NCI-H446 treated with DMSO at 0.1 percent for 48 hours (cell line): ENCODE results near the gene ACD.
A peak's percentile ranks its signal among the peaks of the same experiment; 100 is the strongest.

Source experiments
- DNase-seq: peaks from one replicate; lab custom pipeline; 2025; lab: John Stamatoyannopoulos, UW

ACD gene

GRCh38 chr16:67661886-67662652 lies 2.0 kb upstream of the ACD start:
- DNase-seq: no peak

GRCh38 chr16:67661101-67661761 lies 1.2 kb upstream of the ACD start:
- no peak for DNase-seq

GRCh38 chr16:67660564-67661028 lies 536 bp upstream of the ACD start, which contains the start of gene PARD6A:
Gene PARD6A (plus strand): TSS chr16:67660960. CDS start chr16:67661039, 79 bp downstream.
- DNase-seq: peak; percentile 86

DNA sequence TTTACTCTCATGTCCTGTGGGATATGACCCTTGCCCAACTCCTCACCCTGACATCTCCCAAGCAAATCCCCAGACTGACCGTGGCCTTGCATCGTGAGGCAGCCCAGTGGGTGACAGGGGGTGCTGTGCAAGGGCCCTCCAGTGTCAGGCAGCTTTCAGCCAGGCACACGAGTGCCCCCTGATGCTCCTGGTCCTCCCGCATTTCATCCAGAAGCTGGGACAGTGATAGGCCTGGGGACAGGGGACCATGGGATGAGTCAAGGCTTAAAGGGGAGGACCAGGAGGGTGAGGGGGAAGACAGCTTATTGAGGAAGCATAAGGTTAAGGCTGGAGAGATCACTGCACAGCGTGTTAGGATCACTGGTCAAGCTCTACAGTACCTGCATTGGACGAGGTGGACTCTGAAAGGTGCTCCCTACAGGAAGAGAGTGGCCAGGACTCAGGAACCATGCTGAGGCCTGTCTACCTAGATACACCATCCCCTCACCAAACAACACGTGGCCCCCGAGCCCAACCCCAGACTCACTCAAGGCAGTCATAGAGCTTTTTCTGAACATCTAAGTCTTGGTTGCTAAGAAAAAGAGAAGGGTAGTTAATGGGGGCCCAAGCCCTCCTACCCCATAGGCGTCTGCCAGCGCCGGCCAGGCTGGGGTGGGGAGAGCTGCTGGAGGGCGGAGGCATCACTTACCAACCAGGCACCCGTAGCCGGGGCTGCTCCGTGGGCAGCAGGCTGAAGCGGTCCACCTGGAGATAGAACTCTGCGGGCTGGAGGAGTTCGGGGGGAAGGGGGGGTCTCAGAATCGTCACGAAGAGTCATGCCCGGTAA lies 998 bp downstream of the ACD start:
- no peak for DNase-seq

DNA sequence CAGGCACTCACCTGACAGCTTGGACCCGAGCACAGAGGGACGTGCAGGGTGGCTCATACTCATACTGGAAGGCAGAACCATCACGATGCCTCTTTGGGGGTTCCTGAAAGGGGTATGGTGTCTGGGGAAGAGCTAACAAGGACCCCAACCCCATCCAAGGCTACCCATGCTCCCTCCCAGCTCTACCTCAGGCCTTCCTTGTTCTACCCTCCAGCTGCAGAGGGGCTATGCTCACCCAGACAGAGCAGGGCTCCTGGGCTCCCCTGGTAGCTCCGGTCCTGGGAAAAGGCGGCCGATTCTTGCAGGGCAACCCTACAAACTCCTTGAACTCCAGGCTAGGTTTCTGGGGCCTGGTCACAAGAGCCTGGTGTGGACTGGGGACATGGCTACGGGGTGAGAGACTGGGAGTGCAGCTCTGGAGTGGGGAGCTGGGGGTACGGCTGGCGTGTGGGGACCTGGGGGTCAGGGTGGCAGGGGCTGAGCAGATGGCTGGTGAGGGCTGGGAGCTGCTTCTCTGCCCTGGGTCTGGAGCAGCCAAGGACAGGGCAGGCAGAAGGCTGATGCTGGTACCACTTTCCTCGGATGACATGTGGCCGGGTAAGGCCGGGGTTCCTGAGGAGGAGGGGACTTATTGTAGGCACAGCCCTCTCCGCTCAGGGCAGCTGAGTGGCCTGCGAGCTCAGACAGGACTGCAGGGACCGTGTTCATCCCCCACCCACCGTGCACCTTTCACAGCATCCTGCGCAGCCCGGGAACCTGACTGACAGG lies 2.1 kb downstream of the ACD start:
- no peak for DNase-seq

DNA sequence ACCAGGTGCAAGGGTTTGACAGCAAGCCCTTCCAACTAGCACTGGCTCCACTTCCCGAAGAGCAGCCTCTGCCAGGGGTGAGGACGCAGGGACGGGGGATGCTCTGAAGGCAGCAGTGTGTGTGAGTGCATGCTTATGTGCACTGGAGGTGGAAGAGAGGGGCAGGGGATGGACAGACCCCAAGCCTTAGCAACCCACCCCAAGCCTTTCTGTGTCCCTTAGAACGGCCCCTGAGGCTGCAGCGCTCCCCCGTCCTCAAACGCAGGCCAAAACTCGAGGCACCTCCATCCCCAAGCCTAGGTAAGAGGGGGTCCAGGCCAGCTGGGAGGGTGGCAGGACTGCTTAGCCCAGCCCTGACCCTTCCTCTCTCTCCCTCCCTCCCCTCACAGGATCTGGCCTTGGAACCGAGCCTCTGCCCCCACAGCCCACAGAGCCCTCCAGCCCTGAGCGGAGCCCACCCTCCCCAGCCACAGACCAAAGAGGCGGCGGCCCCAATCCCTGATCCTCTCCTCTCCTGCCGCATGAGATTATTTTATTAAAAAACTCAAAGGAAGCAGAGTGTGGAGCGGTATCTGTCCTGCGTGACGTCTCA lies 2.9 kb downstream of the ACD start:
- no peak for DNase-seq

GRCh38 chr16:67656344-67657016 lies 3.6 kb downstream of the ACD start:
- DNase-seq: no peak

DNA sequence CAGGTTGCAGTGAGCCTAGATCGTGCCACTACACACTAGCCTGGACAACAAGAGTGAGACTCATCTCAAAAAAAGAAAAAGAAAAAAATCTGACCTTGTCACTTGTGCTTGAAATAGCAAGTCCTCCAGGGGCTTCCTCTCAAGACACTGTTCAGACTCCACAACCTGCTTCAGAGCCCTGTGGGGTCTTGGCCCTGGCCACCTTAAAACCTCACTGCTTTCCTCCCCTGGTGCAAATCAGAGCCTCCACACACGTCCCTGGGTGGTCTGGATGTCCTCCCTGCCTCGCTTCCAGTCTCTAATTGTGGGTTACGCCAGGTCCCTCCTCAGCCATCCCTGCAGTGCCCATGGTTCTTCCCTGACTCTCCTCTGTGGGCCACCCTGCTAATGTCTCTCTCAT lies 4.7 kb downstream of the ACD start:
- no peak for DNase-seq

DNA sequence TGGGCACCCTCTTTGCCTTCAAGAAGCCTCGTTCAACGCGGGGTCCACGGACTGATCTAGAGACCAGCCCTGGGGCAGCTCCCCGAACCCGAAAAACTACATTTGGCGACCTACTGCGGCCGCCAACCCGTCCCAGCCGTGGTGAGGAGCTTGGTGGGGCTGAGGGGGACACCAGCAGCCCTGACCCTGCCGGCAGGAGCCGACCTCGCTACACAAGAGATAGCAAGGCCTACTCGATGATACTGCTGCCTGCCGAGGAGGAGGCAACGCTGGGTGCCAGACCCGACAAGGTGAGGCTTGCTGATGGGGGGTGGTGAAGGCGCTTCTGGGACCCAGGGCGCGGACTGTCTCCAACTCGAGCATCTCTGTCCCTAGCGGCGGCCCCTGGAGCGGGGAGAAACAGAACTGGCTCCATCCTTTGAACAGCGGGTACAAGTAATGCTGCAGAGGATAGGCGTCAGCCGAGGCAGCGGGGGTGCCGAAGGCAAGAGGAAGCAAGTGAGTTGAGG lies 5.6 kb downstream of the ACD start:
- no peak for DNase-seq

DNA sequence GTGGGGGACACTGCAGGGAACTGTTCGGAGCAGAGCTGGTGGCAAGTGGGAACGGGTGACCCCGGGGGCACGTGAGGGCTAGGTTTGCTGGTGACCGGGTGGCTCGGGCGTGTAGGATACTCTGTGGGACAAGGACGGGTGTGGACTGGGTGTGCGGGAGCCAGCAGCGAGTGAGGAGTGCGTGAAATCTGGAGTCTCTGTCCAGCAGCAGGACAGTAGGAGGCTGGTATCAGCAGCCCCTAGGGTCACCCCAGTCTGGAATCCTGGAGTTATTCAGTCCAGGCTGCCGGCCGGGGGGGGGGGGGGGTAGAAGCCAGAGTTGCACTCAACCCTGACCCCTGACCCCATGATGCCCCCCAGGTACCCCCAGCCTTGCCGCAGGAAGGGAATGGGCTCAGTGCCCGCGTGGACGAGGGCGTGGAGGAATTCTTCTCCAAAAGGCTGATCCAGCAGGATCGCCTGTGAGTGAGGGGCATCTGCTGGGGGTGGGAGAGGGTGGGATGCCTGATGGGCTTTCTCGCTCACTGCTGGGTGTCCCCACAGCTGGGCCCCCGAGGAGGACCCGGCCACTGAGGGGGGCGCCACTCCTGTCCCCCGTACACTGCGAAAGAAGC lies 6.2 kb downstream of the ACD start:
- no peak for DNase-seq

DNA sequence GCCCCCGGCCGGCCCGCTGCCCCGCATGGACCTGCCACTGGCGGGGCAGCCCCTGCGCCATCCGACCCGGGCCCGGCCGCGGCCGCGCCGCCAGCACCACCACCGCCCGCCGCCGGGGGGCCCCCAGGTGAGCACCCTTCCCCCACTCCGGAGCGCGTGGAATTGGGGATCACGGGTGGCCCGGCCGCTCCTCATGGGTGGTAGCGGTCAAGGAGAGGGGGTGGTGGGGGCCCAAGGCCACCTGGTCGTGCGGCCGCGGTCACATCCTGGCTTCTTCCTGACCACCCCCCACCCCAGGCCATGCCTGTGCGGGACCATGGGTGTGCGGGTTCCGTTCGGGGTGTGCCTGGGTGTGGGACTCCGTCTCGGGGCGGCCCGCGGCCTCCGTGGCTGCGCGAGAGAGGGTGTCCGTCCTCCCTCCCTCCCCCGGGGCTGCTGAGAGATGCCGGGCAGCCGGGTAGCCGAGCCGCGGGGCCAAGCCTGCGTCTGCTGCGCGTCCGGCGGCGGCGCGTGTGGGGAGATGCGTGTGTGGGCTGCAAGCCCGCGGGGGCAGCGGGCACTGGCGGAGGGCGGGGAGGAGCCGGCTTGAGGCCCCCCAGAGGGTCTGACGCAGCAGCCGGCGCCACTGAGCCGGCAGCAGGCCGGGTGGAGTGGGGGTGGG lies 6.8 kb downstream of the ACD start:
- DNase-seq: no peak

DNA sequence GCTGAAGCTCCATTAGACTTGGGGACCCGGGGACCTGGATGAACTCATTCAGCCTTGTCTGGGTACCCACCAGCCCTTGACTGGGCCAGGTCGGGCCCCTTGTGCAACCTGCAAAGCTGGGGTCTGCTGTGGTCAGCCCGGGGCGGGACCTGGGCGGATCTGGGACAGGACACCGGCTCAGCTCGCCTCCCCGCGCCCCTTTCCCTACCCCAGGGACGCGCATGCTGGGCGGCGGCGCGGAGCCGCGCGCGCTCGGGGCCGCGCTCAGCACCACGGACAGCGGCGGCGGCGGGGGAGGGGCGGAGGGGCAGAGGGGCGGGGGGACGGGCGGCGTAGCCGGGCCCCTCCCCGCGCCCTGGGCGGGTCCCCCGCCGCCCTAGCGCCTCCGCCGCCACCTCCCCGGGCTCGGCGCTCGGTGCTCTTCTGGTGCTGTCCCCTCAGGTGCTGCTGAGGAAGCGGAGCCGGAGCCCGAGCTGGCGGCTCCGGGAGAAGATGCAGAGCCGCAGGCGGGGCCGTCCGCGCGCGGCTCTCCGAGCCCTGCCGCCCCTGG lies 7.4 kb downstream of the ACD start:
- no peak for DNase-seq

DNA sequence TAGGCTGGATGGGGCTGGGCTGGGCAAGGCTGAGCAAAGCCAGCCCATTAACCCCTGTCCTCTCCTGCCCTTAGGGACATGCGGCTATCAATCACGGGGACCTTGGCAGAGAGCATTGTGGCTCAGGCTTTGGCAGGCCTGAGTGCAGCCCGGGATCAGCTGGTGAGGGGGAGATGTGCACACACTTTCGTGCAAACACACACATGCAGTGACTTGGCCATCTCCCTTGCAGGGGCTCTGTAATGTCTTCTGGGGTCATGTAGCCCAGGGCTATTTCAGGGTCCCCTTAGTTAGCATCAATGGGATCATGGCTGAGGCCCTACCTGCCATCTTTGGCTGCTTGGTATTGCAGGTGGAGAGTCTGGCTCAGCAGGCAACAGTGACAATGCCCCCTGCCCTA lies 8.2 kb downstream of the ACD start:
- DNase-seq: no peak

DNA sequence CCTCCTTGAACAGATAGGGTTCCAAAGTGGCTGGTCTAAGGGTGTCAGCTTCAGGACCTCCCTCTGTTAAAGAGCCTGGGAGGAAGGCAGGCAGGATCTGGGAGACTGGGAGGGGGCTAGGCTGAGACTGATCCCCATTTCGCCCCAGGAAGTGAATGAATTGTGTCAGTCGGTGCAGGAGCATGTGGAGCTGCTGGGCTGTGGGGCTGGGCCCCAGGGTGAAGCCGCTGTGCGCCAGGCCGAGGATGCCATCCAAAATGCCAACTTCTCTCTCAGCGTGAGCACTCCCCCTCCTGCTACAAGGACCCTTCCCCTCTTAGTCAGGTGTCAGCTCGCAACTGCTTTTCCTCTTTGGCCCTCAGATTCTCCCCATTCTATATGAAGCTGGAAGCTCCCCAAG lies 9.0 kb downstream of the ACD start:
- no peak for DNase-seq

DNA sequence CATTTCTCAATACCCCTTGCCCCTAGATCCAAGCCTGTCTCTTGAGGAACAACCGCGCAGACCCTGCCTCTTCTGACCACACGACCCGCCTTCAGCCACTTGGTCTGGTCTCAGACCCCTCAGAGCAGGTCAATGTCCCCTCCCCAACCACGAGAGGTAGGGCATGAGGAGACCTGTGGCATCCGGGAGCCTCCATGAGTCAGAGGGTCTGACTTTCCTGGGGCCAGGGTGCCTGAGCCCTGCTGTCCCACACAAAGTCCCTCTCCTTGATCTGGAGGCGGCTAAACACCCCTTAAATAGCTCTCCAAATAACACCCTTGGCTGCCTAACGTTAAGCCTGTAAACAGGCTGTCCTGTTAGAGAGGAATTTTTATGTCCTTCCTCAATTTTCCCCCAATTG lies 10.0 kb downstream of the ACD start:
- no peak for DNase-seq

DNA sequence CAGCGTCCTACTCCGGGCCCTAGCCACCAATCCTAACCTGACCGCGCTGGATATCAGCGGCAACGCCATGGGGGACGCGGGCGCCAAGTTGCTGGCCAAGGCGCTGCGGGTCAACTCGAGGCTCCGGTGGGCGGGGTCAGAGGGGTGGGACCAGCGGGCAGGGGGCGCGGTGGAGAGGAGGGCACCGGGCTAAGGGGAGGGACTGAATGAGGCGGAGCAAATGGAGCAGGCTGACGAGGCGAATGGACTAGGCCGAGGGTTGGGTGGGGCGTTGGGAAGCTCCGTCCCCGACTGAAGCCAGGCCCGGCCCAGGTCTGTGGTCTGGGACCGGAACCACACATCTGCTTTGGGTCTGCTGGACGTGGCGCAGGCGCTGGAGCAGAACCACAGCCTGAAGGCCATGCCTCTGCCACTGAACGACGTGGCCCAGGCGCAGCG lies 10.5 kb downstream of the ACD start:
- DNase-seq: no peak

- DNase-seq: no peak
Observed at GRCh38 chr16:67648764-67649407, 11.2 kb downstream of the ACD start.

DNA sequence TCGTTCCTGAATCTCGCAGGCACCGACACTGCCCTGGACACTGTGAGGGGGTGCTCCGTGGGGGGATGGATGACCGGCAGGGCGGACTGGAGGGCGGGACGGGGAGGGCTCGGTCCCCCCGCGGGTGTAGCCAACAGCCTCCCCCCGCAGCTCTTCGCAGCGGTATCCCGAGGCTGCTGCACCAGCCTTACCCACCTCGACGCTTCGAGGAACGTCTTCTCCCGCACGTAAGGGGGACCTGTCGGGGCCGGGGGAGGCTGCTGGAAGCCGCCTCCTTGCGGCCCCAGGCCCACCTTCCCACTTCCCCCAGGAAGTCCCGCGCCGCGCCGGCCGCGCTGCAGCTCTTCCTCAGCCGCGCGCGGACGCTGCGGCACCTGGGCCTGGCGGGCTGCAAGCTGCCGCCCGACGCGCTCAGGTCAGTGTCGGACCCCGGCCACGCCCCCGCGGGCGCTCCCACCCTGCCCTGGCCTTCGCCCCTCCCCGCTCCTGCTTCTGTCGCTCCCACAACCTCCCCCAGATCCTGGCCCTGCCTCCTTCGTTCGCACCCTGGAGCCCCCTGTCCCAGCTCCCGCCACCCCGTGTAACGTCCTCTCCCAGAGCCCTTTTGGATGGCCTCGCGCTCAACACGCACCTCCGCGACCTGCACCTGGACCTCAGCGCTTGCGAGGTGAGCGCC lies 11.8 kb downstream of the ACD start:
- DNase-seq: no peak
